HEK293 (cell line): ENCODE results near the gene ZNF600.
"Not testable (repeated sequence)": the region's sequence is repeated elsewhere in the genome, so short reads cannot be mapped to it uniquely, and the experiment has no call there.

Experiments
- CTCF ChIA-PET: fragments of 350-600 bp; formaldehyde crosslinking; extraction: SDS; loops from one replicate; lab custom pipeline; 2021; ENCODE audit warnings: antibody characterized with exemption; lab: Yijun Ruan, JAX
- POLR2A ChIA-PET: fragments of 300-600 bp; formaldehyde crosslinking; extraction: SDS; loops from one replicate; lab custom pipeline; 2020; ENCODE audit warnings: antibody characterized with exemption, inconsistent platforms; lab: Yijun Ruan, JAX
- H3K27ac ChIP-seq: fragments of 200-500 bp; sonication (Bioruptor generic); 2 replicates; pipeline ENCODE4 v1.5.1; 2014; ENCODE audit warnings: low read depth, low read length, control low read depth, inconsistent platforms; ENCODE audit errors: extremely low read depth
- H3K36me3 ChIP-seq, 2 experiments: fragments of 200-500 bp in 1 of 2; sonication (Bioruptor generic) in 1 of 2; 1 replicate in 1 of 2; 2 replicates in 1 of 2; pipeline ENCODE4 v1.5.1; 2014 to 2017; ENCODE audit warnings: inconsistent platforms in 2 of 2, low read length in 2 of 2; ENCODE audit not compliant: control insufficient read depth in 2 of 2, insufficient read depth in 1 of 2
- H3K4me1 ChIP-seq: fragments of 200-500 bp; sonication (Bioruptor generic); 2 replicates; pipeline ENCODE4 v1.5.1; 2014; ENCODE audit warnings: mild to moderate bottlenecking, low read length, inconsistent platforms; ENCODE audit not compliant: control insufficient read depth, insufficient read depth
- H3K4me3 ChIP-seq: 2 replicates; pipeline ENCODE4 v1.5.1; 2011; ENCODE audit warnings: low read depth, mild to moderate bottlenecking, control low read depth, low read length, moderate library complexity
- H3K9me3 ChIP-seq: fragments of 200-500 bp; sonication (Bioruptor generic); 2 replicates; pipeline ENCODE4 v1.5.1; 2014; ENCODE audit warnings: low read depth, low read length, inconsistent platforms; ENCODE audit not compliant: control insufficient read depth, insufficient read depth
- GLIS1 ChIP-seq: fragments of 450-650 bp; formaldehyde crosslinking; IDR thresholded peaks from 2 replicates; pipeline ENCODE4 v1.5.1; 2016; ENCODE audit warnings: missing biosample characterization, missing genetic modification characterization
- KLF1 ChIP-seq: fragments of 450-650 bp; formaldehyde crosslinking; IDR thresholded peaks from 2 replicates; pipeline ENCODE4 v1.5.1; 2016; ENCODE audit warnings: missing biosample characterization, missing genetic modification characterization
- MEIS1 ChIP-seq: sonication (generic); formaldehyde crosslinking; IDR thresholded peaks from 2 replicates; pipeline ENCODE4 v1.8.1; 2022; ENCODE audit warnings: missing genetic modification reagents, mild to moderate bottlenecking, borderline replicate concordance
- SCRT2 ChIP-seq: fragments of 450-650 bp; formaldehyde crosslinking; IDR thresholded peaks from 2 replicates; pipeline ENCODE4 v1.5.1; 2016; ENCODE audit warnings: missing biosample characterization, missing genetic modification characterization
- ZBTB21 ChIP-seq: fragments of 450-650 bp; formaldehyde crosslinking; IDR thresholded peaks from 2 replicates; pipeline ENCODE4 v1.5.1; 2017; ENCODE audit warnings: missing biosample characterization, missing genetic modification characterization
- ZNF184 ChIP-seq: fragments of 450-650 bp; IDR thresholded peaks from 2 replicates; pipeline ENCODE4 v1.5.1; 2018; ENCODE audit warnings: missing biosample characterization, mild to moderate bottlenecking, missing genetic modification characterization
- ZNF202 ChIP-seq: fragments of 450-650 bp; formaldehyde crosslinking; IDR thresholded peaks from 2 replicates; pipeline ENCODE4 v1.5.1; 2016; ENCODE audit warnings: missing biosample characterization, missing genetic modification characterization, borderline replicate concordance
- ZNF223 ChIP-seq: fragments of 450-650 bp; formaldehyde crosslinking; IDR thresholded peaks from 2 replicates; pipeline ENCODE4 v1.5.1; 2016; ENCODE audit warnings: missing biosample characterization, missing genetic modification characterization
- ZNF311 ChIP-seq: fragments of 450-650 bp; formaldehyde crosslinking; IDR thresholded peaks from 2 replicates; pipeline ENCODE4 v1.5.1; 2017; ENCODE audit warnings: missing biosample characterization, missing genetic modification characterization, borderline replicate concordance
- ZNF37A ChIP-seq: fragments of 450-650 bp; IDR thresholded peaks from 2 replicates; pipeline ENCODE4 v1.5.1; 2018; ENCODE audit warnings: missing biosample characterization, missing genetic modification characterization
- ZNF423 ChIP-seq: fragments of 450-650 bp; formaldehyde crosslinking; IDR thresholded peaks from 2 replicates; pipeline ENCODE4 v1.5.1; 2016; ENCODE audit warnings: missing biosample characterization, missing genetic modification characterization
- ZNF426 ChIP-seq: fragments of 450-650 bp; formaldehyde crosslinking; IDR thresholded peaks from 2 replicates; pipeline ENCODE4 v1.5.1; 2017; ENCODE audit warnings: missing biosample characterization, missing genetic modification characterization, mild to moderate bottlenecking, inconsistent platforms, moderate library complexity
- ZNF707 ChIP-seq: fragments of 450-650 bp; formaldehyde crosslinking; IDR thresholded peaks from 2 replicates; pipeline ENCODE4 v1.5.1; 2016; ENCODE audit warnings: missing biosample characterization, missing genetic modification characterization
- TF ChIP-seq, protein P1 (sequence below): fragments of 450-650 bp; formaldehyde crosslinking; IDR thresholded peaks from 2 replicates; pipeline ENCODE4 v1.5.1; 2016; ENCODE audit warnings: missing biosample characterization, missing genetic modification characterization
- TF ChIP-seq, protein P2 (sequence below): fragments of 450-650 bp; formaldehyde crosslinking; IDR thresholded peaks from 2 replicates; pipeline ENCODE4 v1.5.1; 2016; ENCODE audit warnings: missing biosample characterization, missing genetic modification characterization
- TF ChIP-seq, protein P3 (sequence below): fragments of 450-650 bp; IDR thresholded peaks from 2 replicates; pipeline ENCODE4 v1.5.1; 2018; ENCODE audit warnings: missing biosample characterization, mild to moderate bottlenecking, missing genetic modification characterization
- TF ChIP-seq, protein P4 (sequence below): fragments of 450-650 bp; formaldehyde crosslinking; IDR thresholded peaks from 2 replicates; pipeline ENCODE4 v1.5.1; 2016; ENCODE audit warnings: missing biosample characterization, missing genetic modification characterization, borderline replicate concordance

ZNF600 gene

DNA sequence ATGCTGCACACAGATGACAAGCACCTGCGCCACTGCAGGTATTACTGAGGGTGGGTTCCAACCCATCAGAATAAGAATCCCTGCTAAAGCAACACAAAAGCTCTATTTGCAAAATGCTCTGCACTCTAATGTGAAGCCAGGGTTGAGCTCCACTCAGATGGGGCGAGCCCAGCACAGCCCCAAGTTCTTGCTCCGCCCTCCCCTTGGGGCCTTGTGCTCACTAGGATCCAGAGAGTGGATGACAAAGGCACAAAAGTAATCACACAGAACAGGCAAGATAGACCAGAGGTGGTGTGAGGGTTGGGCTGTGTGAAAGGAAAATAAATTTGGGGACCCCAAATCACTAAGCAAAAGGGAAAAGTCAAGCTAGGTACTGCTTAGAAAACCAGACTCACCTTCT is 43.5 kb downstream of the ZNF600 start (continued):
- TF ChIP-seq ZNF423 (tag by site-specific recombination): no peak
- TF ChIP-seq, protein P1, sequence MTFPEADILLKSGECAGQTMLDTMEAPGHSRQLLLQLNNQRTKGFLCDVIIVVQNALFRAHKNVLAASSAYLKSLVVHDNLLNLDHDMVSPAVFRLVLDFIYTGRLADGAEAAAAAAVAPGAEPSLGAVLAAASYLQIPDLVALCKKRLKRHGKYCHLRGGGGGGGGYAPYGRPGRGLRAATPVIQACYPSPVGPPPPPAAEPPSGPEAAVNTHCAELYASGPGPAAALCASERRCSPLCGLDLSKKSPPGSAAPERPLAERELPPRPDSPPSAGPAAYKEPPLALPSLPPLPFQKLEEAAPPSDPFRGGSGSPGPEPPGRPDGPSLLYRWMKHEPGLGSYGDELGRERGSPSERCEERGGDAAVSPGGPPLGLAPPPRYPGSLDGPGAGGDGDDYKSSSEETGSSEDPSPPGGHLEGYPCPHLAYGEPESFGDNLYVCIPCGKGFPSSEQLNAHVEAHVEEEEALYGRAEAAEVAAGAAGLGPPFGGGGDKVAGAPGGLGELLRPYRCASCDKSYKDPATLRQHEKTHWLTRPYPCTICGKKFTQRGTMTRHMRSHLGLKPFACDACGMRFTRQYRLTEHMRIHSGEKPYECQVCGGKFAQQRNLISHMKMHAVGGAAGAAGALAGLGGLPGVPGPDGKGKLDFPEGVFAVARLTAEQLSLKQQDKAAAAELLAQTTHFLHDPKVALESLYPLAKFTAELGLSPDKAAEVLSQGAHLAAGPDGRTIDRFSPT: no peak

DNA sequence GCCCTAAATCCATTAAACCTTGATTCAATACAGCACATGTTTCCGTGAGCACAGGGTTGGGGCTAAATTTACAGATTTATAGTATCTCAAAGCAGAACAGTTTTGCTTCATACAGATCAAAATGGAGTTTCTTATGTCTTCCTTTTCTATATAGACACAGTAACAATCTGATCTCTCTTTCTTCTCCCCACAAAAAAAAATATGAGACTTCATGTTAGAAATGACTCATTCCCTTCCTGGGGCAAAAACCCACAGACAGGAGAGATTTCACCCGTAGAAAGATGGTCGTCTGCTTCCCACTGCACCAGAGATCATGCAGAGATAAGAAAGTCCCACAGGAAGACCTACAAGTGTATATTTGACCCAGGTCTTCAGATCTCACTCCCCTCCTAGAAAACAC is 44.1 kb downstream of the ZNF600 start:
- H3K9me3 ChIP-seq: no peaks in the 10 kb centered on the region
- CTCF ChIA-PET: no interaction called here
- no peak overlapping the region for H3K27ac ChIP-seq
- H3K36me3 ChIP-seq: no peaks in the 10 kb centered on the region
- no peak overlapping the region for H3K4me3 ChIP-seq
- no peak for TF ChIP-seq ZNF426 (tag by site-specific recombination)
- POLR2A ChIA-PET: no interaction called here
- no peaks in the 10 kb centered on the region for H3K4me1 ChIP-seq

DNA sequence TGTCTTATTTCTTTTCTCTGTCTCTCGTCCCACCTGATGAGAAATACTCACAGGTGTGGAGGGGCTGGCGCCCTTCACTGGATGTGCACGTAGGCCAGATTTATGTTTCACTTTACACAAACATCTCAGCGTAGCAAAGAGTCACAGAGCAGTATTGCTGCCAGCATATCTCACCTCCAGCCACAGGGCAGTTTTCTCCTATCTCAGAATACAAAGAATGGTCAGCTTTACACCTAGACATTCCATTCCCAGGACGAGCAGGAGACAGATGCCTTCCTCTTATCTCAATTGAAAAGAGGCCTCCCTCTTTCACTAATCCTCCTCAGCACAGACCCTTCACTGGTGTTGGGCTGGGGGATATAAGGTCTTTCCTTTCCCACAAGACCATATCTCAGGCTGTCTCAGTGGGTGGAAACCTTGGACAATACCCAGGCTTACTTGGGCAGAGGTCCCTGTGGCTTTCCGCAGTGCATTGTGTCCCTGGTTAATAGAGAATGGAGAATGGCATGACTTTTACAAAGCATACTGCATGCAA is 44.6 kb downstream of the ZNF600 start:
- Histone ChIP-seq H3K4me1 (no peaks in the 10 kb centered on the region), H3K36me3 (no peaks in the 10 kb centered on the region), H3K9me3 (no peaks in the 10 kb centered on the region), H3K27ac (no peak overlapping the region), H3K4me3 (no peak overlapping the region)
- CTCF ChIA-PET: no interaction called here
- POLR2A ChIA-PET: no interaction called here
- TF ChIP-seq ZNF707 (tag by site-specific recombination): no peak
- TF ChIP-seq, protein P2, sequence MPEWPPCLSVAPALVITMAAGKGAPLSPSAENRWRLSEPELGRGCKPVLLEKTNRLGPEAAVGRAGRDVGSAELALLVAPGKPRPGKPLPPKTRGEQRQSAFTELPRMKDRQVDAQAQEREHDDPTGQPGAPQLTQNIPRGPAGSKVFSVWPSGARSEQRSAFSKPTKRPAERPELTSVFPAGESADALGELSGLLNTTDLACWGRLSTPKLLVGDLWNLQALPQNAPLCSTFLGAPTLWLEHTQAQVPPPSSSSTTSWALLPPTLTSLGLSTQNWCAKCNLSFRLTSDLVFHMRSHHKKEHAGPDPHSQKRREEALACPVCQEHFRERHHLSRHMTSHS: no peak
- TF ChIP-seq GLIS1 (tag by site-specific recombination): no peak
- TF ChIP-seq, protein P3, sequence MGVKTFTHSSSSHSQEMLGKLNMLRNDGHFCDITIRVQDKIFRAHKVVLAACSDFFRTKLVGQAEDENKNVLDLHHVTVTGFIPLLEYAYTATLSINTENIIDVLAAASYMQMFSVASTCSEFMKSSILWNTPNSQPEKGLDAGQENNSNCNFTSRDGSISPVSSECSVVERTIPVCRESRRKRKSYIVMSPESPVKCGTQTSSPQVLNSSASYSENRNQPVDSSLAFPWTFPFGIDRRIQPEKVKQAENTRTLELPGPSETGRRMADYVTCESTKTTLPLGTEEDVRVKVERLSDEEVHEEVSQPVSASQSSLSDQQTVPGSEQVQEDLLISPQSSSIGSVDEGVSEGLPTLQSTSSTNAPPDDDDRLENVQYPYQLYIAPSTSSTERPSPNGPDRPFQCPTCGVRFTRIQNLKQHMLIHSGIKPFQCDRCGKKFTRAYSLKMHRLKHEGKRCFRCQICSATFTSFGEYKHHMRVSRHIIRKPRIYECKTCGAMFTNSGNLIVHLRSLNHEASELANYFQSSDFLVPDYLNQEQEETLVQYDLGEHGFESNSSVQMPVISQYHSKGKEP (tag by site-specific recombination): no peak
- TF ChIP-seq ZNF202 (tag by site-specific recombination): no peak
- no peak for TF ChIP-seq ZNF223 (tag by site-specific recombination)
- no peak for TF ChIP-seq ZNF184 (tag by site-specific recombination)
- TF ChIP-seq, protein P4, sequence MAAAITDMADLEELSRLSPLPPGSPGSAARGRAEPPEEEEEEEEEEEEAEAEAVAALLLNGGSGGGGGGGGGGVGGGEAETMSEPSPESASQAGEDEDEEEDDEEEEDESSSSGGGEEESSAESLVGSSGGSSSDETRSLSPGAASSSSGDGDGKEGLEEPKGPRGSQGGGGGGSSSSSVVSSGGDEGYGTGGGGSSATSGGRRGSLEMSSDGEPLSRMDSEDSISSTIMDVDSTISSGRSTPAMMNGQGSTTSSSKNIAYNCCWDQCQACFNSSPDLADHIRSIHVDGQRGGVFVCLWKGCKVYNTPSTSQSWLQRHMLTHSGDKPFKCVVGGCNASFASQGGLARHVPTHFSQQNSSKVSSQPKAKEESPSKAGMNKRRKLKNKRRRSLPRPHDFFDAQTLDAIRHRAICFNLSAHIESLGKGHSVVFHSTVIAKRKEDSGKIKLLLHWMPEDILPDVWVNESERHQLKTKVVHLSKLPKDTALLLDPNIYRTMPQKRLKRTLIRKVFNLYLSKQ (tag by site-specific recombination): no peak
- TF ChIP-seq MEIS1 (CRISPR knock-in tag): no peak
- TF ChIP-seq SCRT2: no peak
- TF ChIP-seq ZNF37A: no peak
- no peak for TF ChIP-seq ZNF311 (tag by site-specific recombination)
- no peak for TF ChIP-seq ZNF423 (tag by site-specific recombination)
- no peak for TF ChIP-seq KLF1 (tag by site-specific recombination)
- no peak for TF ChIP-seq ZBTB21 (tag by site-specific recombination)
- TF ChIP-seq, all 188 proteins: peak for 0

DNA sequence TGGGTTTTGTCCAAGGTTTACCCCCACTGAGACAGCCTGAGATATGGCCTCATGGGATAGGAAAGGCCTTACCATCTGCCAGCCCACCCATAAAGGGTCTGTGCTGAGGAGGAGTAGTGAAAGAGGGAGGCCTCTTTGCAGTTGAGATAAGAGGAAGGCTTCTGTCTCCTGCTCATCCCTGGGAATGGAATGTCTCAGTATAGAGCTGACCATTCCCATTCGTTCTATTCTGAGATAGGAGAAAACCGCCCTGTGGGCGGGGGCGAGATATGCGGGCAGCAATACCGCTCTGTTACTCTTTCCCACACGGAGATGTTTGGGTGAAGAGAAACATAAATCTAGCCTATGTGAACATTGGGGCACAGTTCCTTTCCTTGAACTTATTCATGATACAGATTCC is 45.2 kb downstream of the ZNF600 start:
- CTCF ChIA-PET, POLR2A ChIA-PET, H3K9me3 ChIP-seq, H3K4me1 ChIP-seq, H3K4me3 ChIP-seq, H3K36me3 ChIP-seq, H3K27ac ChIP-seq: not testable (repeated sequence)
